Breast epithelium (tissue), 4 donors: ENCODE results near the gene DGKI. TPM values are rescaled to one million over a fixed set of nuclear protein-coding genes. Genes with fewer than 3 reads are reported as not detected.

Experiments used
- DNase-seq, 2 donors: peaks; one replicate each; pipeline ENCODE4 v3.0.0-alpha.2; 2019; ENCODE audit warnings: low spot score in 2 of 2
- H3K27ac ChIP-seq, 2 donors: fragments of 200-600 bp; sonication (generic) in 1 of 2; one replicate each; pipeline ENCODE4 v1.5.1; 2016 to 2019; ENCODE audit warnings: mild to moderate bottlenecking in 1 of 2
- H3K27me3 ChIP-seq, 2 donors: fragments of 200-600 bp; sonication (generic) in 1 of 2; one replicate each; pipeline versions ENCODE4 v1.5.1 to v1.6.0; 2017 to 2019; ENCODE audit warnings: control low read depth in 1 of 2, mild to moderate bottlenecking in 1 of 2
- H3K36me3 ChIP-seq: fragments of 200-600 bp; one replicate; pipeline ENCODE4 v1.5.1; 2019
- H3K4me1 ChIP-seq, 2 donors: fragments of 200-600 bp; sonication (generic); one replicate each; pipeline ENCODE4 v1.5.1; 2016 to 2019; ENCODE audit warnings: control low read depth in 1 of 2
- H3K4me3 ChIP-seq, 3 donors: fragments of 200-600 bp; sonication (generic); 1 replicate in 2 of 3; 2 replicates in 1 of 3; pipeline ENCODE4 v1.5.1; 2016 to 2019; ENCODE audit warnings: mild to moderate bottlenecking in 3 of 3, moderate library complexity in 2 of 3
- H3K9me3 ChIP-seq, 2 donors: fragments of 200-600 bp; sonication (generic) in 1 of 2; one replicate each; pipeline ENCODE4 v1.5.1; 2016 to 2019; ENCODE audit warnings: control low read depth in 1 of 2
- CTCF ChIP-seq, 3 donors: fragments of 450-650 bp; IDR thresholded peaks; one replicate each; pipeline ENCODE4 v1.5.1; 2016 to 2017; ENCODE audit warnings: antibody characterized with exemption in 3 of 3, mild to moderate bottlenecking in 3 of 3, moderate library complexity in 3 of 3
- POLR2A ChIP-seq: fragments of 450-650 bp; IDR thresholded peaks from one replicate; pipeline ENCODE4 v1.6.1; 2016; ENCODE audit warnings: antibody characterized with exemption, mild to moderate bottlenecking, moderate library complexity
- POLR2AphosphoS5 ChIP-seq, 3 donors: sonication (generic); formaldehyde crosslinking; IDR thresholded peaks; one replicate each; pipeline ENCODE4 v1.6.1; 2017; ENCODE audit warnings: antibody characterized with exemption in 3 of 3
- intact Hi-C: fragments of 100-400 bp; cut with DNase I; formaldehyde crosslinking; loops from one replicate; pipeline ENCODE4 v1.15.1; 2023; ENCODE audit warnings: low total_unique reads
- total RNA-seq, 3 donors: library from RNA; depleted of rRNA; stranded (reverse); fragments of >200 nt; gene quantifications; one replicate each; pipeline ENCODE4 v1.1.0, GENCODE V29; 2016

The DGKI gene
- total RNA-seq, 3 donors from 2014 or later = 2.7 to 4.1 (median 2.9) TPM

- TF ChIP-seq POLR2AphosphoS5 (IDR thresholded peaks at IDR 0.05) (no peak), CTCF (IDR thresholded peaks at IDR 0.05) (no peak), POLR2A (no peak)
- intact Hi-C loops = no loop called here
- no peak overlapping the region for H3K27ac ChIP-seq
- no peaks in the 10 kb centered on the region for H3K9me3 ChIP-seq
- no peaks in the 10 kb centered on the region for H3K4me1 ChIP-seq
- H3K27me3 ChIP-seq = no peaks in the 10 kb centered on the region
- no peaks in the 10 kb centered on the region for H3K36me3 ChIP-seq
- no peak for DNase-seq
- H3K4me3 ChIP-seq = no peak overlapping the region
These were observed 308.4 kb downstream of the DGKI start for GRCh38 chr7:137538361-137538762.

- intact Hi-C loops = no loop called here
- no peaks in the 10 kb centered on the region for H3K36me3 ChIP-seq
- H3K27me3 ChIP-seq = no peaks in the 10 kb centered on the region
- H3K4me3 ChIP-seq = no peak overlapping the region
- no peaks in the 10 kb centered on the region for H3K9me3 ChIP-seq
- no peak overlapping the region for H3K27ac ChIP-seq
- TF ChIP-seq POLR2A (no peak), CTCF (IDR thresholded peaks at IDR 0.05) (no peak)
- DNase-seq = no peak
- no peaks in the 10 kb centered on the region for H3K4me1 ChIP-seq
These were observed 311.2 kb downstream of the DGKI start for GRCh38 chr7:137535579-137535978.

DNA sequence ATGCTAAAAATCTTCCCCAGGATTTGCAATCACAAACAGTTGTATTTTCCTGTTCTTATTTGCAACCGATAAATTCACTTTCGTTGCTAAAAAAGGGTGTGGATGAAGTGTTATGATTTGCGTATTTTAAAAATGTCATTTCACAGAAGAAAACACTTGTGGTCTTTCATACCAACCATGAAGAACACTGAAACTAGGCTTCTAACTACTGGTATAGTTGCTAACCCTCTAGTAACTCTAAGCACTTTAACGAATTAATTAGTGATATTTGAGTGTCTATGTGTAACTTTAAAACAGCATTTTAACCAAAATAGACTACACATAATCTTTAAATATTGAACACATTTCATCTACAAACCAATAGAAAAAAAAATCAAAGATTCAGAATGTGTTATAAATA is 315.1 kb downstream of the DGKI start:
- Histone ChIP-seq H3K9me3 (no peaks in the 10 kb centered on the region), H3K4me3 (no peak overlapping the region), H3K27me3 (no peaks in the 10 kb centered on the region), H3K4me1 (no peaks in the 10 kb centered on the region), H3K27ac (no peak overlapping the region), H3K36me3 (no peaks in the 10 kb centered on the region)
- no peak for DNase-seq
- no peak for TF ChIP-seq POLR2A
- no peak for TF ChIP-seq POLR2AphosphoS5 (IDR thresholded peaks at IDR 0.05)
- no peak for TF ChIP-seq CTCF (IDR thresholded peaks at IDR 0.05)
- intact Hi-C loops = no loop called here

- no peaks in the 10 kb centered on the region for H3K27me3 ChIP-seq
- H3K4me1 ChIP-seq = no peaks in the 10 kb centered on the region
- no peak for DNase-seq
- TF ChIP-seq POLR2AphosphoS5 (IDR thresholded peaks at IDR 0.05) (no peak), CTCF (IDR thresholded peaks at IDR 0.05) (no peak), POLR2A (no peak)
- intact Hi-C loops = loop anchor here (5.0 kb wide), 1 partner anchor 120 kb away; no protein-coding TSS in a partner anchor
- H3K27ac ChIP-seq = no peak overlapping the region
- no peaks in the 10 kb centered on the region for H3K9me3 ChIP-seq
- H3K4me3 ChIP-seq = no peak overlapping the region
- no peaks in the 10 kb centered on the region for H3K36me3 ChIP-seq
These were observed 319.1 kb downstream of the DGKI start for GRCh38 chr7:137527634-137528033.

DNA sequence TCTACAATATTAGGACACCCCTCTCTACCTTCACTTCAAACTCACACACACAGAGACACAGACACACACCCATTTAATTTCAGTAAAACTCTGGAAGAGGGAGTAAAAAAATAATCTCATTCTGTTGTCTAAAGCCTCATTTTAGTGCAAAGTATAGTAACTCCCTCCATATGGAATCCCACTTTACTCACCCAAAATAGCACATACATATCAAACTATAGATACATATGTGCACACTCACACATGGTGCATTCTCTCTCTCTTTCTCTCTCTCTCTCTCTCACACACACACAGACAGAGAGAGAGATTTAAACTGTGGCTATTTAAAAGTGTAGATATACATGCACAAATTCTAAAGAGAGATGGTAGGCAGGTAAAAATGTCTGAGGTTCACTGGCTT is 323.6 kb downstream of the DGKI start:
- Histone ChIP-seq H3K4me3 (no peak overlapping the region), H3K36me3 (no peaks in the 10 kb centered on the region), H3K4me1 (no peaks in the 10 kb centered on the region), H3K27me3 (no peaks in the 10 kb centered on the region), H3K9me3 (no peaks in the 10 kb centered on the region), H3K27ac (no peak overlapping the region)
- intact Hi-C loops = no loop called here
- DNase-seq = no peak
- TF ChIP-seq POLR2A (no peak), POLR2AphosphoS5 (IDR thresholded peaks at IDR 0.05) (no peak)

DNA sequence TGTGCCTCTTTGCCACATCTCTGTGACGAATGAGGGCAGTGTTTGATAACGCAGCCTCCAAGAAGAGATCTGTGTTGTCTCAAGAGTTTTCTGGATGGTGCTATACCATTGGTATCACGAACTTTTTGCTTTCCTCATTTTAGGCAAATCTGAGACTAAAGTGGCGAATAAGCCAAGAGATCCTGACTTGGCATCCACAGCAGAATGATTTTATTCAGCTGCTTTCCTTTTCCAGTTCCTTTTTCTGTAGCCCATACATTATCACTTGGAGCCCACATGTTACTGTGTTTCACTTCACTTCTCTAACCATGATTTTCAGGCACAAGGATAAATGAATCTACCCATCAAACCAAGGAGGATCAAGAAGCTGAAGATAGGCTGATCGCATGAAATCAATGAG is 325.3 kb downstream of the DGKI start:
- intact Hi-C loops = no loop called here
- H3K27me3 ChIP-seq = no peaks in the 10 kb centered on the region
- H3K4me3 ChIP-seq = no peak overlapping the region
- DNase-seq = no peak
- no peaks in the 10 kb centered on the region for H3K36me3 ChIP-seq
- H3K27ac ChIP-seq = no peak overlapping the region
- TF ChIP-seq CTCF (IDR thresholded peaks at IDR 0.05) = no peak
- no peak for TF ChIP-seq POLR2AphosphoS5 (IDR thresholded peaks at IDR 0.05)
- TF ChIP-seq POLR2A = no peak
- no peaks in the 10 kb centered on the region for H3K9me3 ChIP-seq
- no peaks in the 10 kb centered on the region for H3K4me1 ChIP-seq
